ENCODE data around the gene TNFRSF4.

TNFRSF4 gene

GRCh38 chr1:1210726-1211540 lies 3.0 kb downstream of the TNFRSF4 start:
- no peak for DNase-seq (ENCODE audit: low read depth)
- TF ChIP-seq CTCF (IDR thresholded peaks at IDR 0.05; ENCODE audit: low read length, missing control alignments): no peak
- H3K4me3 ChIP-seq (replicated peaks; ENCODE audit: low read depth, low read length): no peak overlapping the region

GRCh38 chr1:1208713-1209433 lies 5.1 kb downstream of the TNFRSF4 start:
- no peak for TF ChIP-seq CTCF (IDR thresholded peaks at IDR 0.05; ENCODE audit: low read length, missing control alignments)
- no peak overlapping the region for H3K4me3 ChIP-seq (replicated peaks; ENCODE audit: low read depth, low read length)
- DNase-seq (ENCODE audit: low read depth): no peak

- TF ChIP-seq CTCF (IDR thresholded peaks at IDR 0.05; ENCODE audit: low read length, missing control alignments): no peak
- DNase-seq (ENCODE audit: low read depth): no peak
- no peak overlapping the region for H3K4me3 ChIP-seq (replicated peaks; ENCODE audit: low read depth, low read length)
These were observed 6.4 kb downstream of the TNFRSF4 start for GRCh38 chr1:1207571-1207892.

GRCh38 chr1:1206966-1207531 lies 6.9 kb downstream of the TNFRSF4 start:
- no peak overlapping the region for H3K4me3 ChIP-seq (replicated peaks; ENCODE audit: low read depth, low read length)
- no peak for TF ChIP-seq CTCF (IDR thresholded peaks at IDR 0.05; ENCODE audit: low read length, missing control alignments)
- no peak for DNase-seq (ENCODE audit: low read depth)

GRCh38 chr1:1206376-1206965 lies 7.5 kb downstream of the TNFRSF4 start, which contains the start of gene TNFRSF18:
Gene TNFRSF18, minus strand, starts transcription at chr1:1206592. Its CDS starts 21 bp downstream, at chr1:1206571.
- TF ChIP-seq CTCF (IDR thresholded peaks at IDR 0.05; ENCODE audit: low read length, missing control alignments): no peak
- no peak for DNase-seq (ENCODE audit: low read depth)
- no peak within 1 kb of the TSS for H3K4me3 ChIP-seq (replicated peaks; ENCODE audit: low read depth, low read length)

GRCh38 chr1:1205769-1206375 lies 8.1 kb downstream of the TNFRSF4 start:
- no peak for TF ChIP-seq CTCF (IDR thresholded peaks at IDR 0.05; ENCODE audit: low read length, missing control alignments)
- DNase-seq (ENCODE audit: low read depth): no peak
- no peak overlapping the region for H3K4me3 ChIP-seq (replicated peaks; ENCODE audit: low read depth, low read length)
